GM19238 (cell line): ENCODE measurements around the gene GPA33.
"Not testable (repeated sequence)": the region's sequence is repeated elsewhere in the genome, so short reads cannot be mapped to it uniquely, and the experiment has no call there.

Source experiments
- DNase-seq: peaks from one replicate; pipeline ENCODE4 v3.0.0; 2011; ENCODE audit warnings: low spot score; ENCODE audit not compliant: insufficient read length

The GPA33 gene

GRCh38 chr1:167059045-167059808, 30.9 kb downstream of the GPA33 start:
- DNase-seq = peak; percentile 41

GRCh38 chr1:167057241-167057688, 32.9 kb downstream of the GPA33 start:
- DNase-seq = peak; percentile 36

GRCh38 chr1:167056529-167057231, 33.5 kb downstream of the GPA33 start:
- no peak for DNase-seq

- DNase-seq = no peak
Measured at GRCh38 chr1:167054946-167055630, 35.1 kb downstream of the GPA33 start.

- no peak for DNase-seq
Measured at GRCh38 chr1:167054531-167054930, 35.6 kb downstream of the GPA33 start.

- no peak for DNase-seq
Measured at GRCh38 chr1:167052389-167052788, 37.8 kb downstream of the GPA33 start.

GRCh38 chr1:167051907-167052306, 38.3 kb downstream of the GPA33 start:
- DNase-seq = no peak

GRCh38 chr1:167043752-167044488, 46.3 kb downstream of the GPA33 start:
- DNase-seq = peak; percentile 62

- DNase-seq = no peak
Measured at GRCh38 chr1:167033646-167034045, 56.5 kb downstream of the GPA33 start.

- not testable (repeated sequence) for DNase-seq
Measured at GRCh38 chr1:167029553-167029952, 60.6 kb downstream of the GPA33 start.

- DNase-seq = no peak
Measured at GRCh38 chr1:167022384-167022783, 67.8 kb downstream of the GPA33 start.

- DNase-seq = no peak
Measured at GRCh38 chr1:167016100-167016750, 74.0 kb downstream of the GPA33 start.

GRCh38 chr1:167013108-167013929, 76.9 kb downstream of the GPA33 start:
- no peak for DNase-seq

- DNase-seq = no peak
Measured at GRCh38 chr1:167012570-167012969, 77.6 kb downstream of the GPA33 start.

GRCh38 chr1:167011560-167012191, 78.5 kb downstream of the GPA33 start:
- DNase-seq = no peak

- no peak for DNase-seq
Measured at GRCh38 chr1:167003711-167004110, 86.5 kb downstream of the GPA33 start.
